Epithelial cell of proximal tubule (primary cell): Measurements from ENCODE around the gene ERBB2. TPM values are rescaled to one million over a fixed set of nuclear protein-coding genes. Genes with fewer than 3 reads are reported as not detected.

ENCODE experiments used
- DNase-seq: peaks from one replicate; pipeline ENCODE4 v3.0.0-alpha.2; 2011; ENCODE audit warnings: low read depth
- H3K4me3 ChIP-seq: 2 replicates; pipeline ENCODE4 v1.5.1; 2011; ENCODE audit warnings: low read depth, mild to moderate bottlenecking, low read length
- total RNA-seq: library from RNA; depleted of rRNA; stranded (reverse); fragments of >200 nt; gene quantifications from 2 replicates; pipeline ENCODE4 v1.2.3, GENCODE V29; 2015
- TF ChIP-seq, protein P1 (sequence below): conservative IDR thresholded peaks from 2 replicates; pipeline ENCODE4 v1.5.1; 2012; ENCODE audit warnings: low read depth, mild to moderate bottlenecking, low read length

Gene ERBB2
- total RNA-seq, 1 donor from 2014 or later: 53.3 TPM

DNA sequence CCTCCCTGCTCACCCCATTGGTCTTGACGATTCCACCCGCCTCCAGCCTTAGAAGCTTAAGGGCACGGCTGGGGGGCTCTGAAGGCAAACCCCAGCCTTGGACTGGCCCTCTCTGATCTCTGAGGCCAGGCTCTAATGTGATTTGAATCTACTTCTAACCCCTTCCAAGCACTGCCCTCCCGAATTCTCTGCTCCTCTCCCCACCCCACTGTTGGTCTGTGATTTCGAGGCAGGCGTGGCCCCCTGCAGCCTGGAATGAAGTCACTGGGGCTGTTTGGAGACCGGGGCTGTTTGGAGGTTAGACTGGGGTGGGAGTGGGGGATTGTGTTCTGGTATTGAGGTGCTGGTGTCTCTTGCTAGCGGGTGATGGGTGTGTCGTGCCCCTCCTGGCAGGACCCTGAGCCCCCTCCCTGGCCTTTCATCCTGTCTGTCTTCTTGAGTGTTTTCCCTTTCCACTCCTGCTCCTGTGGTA, 40.1 kb downstream of the ERBB2 start:
- peak overlapping the region; percentile 71 for H3K4me3 ChIP-seq
- no peak for DNase-seq
- TF ChIP-seq, protein P1, sequence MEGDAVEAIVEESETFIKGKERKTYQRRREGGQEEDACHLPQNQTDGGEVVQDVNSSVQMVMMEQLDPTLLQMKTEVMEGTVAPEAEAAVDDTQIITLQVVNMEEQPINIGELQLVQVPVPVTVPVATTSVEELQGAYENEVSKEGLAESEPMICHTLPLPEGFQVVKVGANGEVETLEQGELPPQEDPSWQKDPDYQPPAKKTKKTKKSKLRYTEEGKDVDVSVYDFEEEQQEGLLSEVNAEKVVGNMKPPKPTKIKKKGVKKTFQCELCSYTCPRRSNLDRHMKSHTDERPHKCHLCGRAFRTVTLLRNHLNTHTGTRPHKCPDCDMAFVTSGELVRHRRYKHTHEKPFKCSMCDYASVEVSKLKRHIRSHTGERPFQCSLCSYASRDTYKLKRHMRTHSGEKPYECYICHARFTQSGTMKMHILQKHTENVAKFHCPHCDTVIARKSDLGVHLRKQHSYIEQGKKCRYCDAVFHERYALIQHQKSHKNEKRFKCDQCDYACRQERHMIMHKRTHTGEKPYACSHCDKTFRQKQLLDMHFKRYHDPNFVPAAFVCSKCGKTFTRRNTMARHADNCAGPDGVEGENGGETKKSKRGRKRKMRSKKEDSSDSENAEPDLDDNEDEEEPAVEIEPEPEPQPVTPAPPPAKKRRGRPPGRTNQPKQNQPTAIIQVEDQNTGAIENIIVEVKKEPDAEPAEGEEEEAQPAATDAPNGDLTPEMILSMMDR: no peak

GRCh38 chr17:39740357-39741111, 40.7 kb downstream of the ERBB2 start:
- H3K4me3 ChIP-seq: peak overlapping the region; percentile 71
- DNase-seq: no peak

GRCh38 chr17:39742126-39742855, 42.4 kb downstream of the ERBB2 start:
- no peak overlapping the region for H3K4me3 ChIP-seq
- no peak for DNase-seq
- TF ChIP-seq, protein P1: no peak

More at GRCh38 chr17:39740357-39741111, 40.7 kb downstream of the ERBB2 start:
- TF ChIP-seq, protein P1: no peak

- DNase-seq: no peak
- no peak overlapping the region for H3K4me3 ChIP-seq
- TF ChIP-seq, protein P1: no peak
Measured at GRCh38 chr17:39742856-39743436, 43.1 kb downstream of the ERBB2 start.

GRCh38 chr17:39744075-39744835, 44.4 kb downstream of the ERBB2 start:
- TF ChIP-seq, protein P1: no peak
- DNase-seq: no peak
- no peak overlapping the region for H3K4me3 ChIP-seq

DNA sequence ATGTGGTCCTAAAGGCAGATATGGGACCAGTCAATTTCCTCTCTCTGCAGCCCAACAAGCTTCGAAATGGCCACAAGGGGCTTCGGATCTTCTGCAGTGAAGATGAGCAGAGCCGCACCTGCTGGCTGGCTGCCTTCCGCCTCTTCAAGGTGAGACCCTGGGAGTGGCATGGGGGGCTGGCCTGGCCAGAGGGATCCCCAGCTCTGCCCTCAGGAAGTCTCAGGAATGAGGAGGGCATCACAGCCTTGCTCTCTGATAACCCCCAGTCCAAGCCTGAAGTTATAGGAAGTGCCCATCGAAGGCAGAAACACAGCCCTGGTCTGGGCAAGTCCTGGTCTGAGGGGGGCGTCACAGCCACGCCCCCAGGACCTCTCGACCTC, 45.0 kb downstream of the ERBB2 start:
- no peak for DNase-seq
- H3K4me3 ChIP-seq: no peak overlapping the region
- TF ChIP-seq, protein P1: no peak
